Measurements from ENCODE around the gene ZNF469. TPM values are rescaled to one million over a fixed set of nuclear protein-coding genes. Genes with fewer than 3 reads are reported as not detected.

ZNF469 gene
- polyA plus RNA-seq, 3 donors: 0.02 to 0.16 (median 0.10) TPM

- Histone ChIP-seq H3K79me2 (ENCODE audit: insufficient read depth, low read length) (no peaks in the 10 kb centered on the region), H3K9ac (ENCODE audit: insufficient read depth, low read length, poor library complexity, severe bottlenecking) (no peak overlapping the region), H3K27me3 (ENCODE audit: control insufficient read depth in 2 of 2, insufficient read depth in 2 of 2, low read length in 2 of 2) (peaks cover 15 to 36% of the 10 kb centered on the region in 2 donors), H3K4me2 (replicated peaks; ENCODE audit: extremely low read depth, low read length, poor library complexity, severe bottlenecking) (no peak overlapping the region), H4K20me1 (ENCODE audit: insufficient read depth, low read length) (no peaks in the 10 kb centered on the region), H3K36me3 (replicated peaks in 1 of 2; ENCODE audit: control insufficient read depth in 1 of 2, insufficient read depth in 2 of 2, low read length in 2 of 2) (no peaks in the 10 kb centered on the region), H3K9me3 (replicated peaks in 1 of 2; ENCODE audit: control insufficient read depth in 1 of 2, insufficient read depth in 1 of 2, low read length in 2 of 2) (peaks cover 11% of the 10 kb centered on the region in 2 donors), H3K4me3 (replicated peaks in 1 of 3; ENCODE audit: low read depth in 2 of 3, low read length in 3 of 3) (no peak overlapping the region), H3K27ac (ENCODE audit: low read depth in 1 of 2, low read length in 2 of 2) (no peak overlapping the region), H2AFZ (ENCODE audit: insufficient read depth, low read depth, low read length, poor library complexity, severe bottlenecking) (no peak overlapping the region), H3K4me1 (ENCODE audit: control insufficient read depth in 1 of 2, insufficient read depth in 2 of 2, low read length in 2 of 2) (no peaks in the 10 kb centered on the region)
- H3K36me3 Mint-ChIP-seq: peaks cover 0 to 2% of the 10 kb centered on the region in 2 donors
- H3K4me3 Mint-ChIP-seq: no peak overlapping the region
- H3K27ac Mint-ChIP-seq: no peak overlapping the region
- H3K27me3 Mint-ChIP-seq (ENCODE audit: low read depth in 3 of 3): peaks cover 14 to 21% (median 17%) of the 10 kb centered on the region in 3 donors
- intact Hi-C loops (cut with micrococcal nuclease): no loop called here
- peaks cover 9% of the 10 kb centered on the region for H3K4me1 Mint-ChIP-seq
- WGBS (ENCODE audit: insufficient coverage): 91% methylated on average over 7 of the region's 7 CpGs
- DNase-seq: no peak
- TF ChIP-seq CTCF (IDR thresholded peaks at IDR 0.05): no peak
- peaks cover 0 to 14% (median 3%) of the 10 kb centered on the region in 7 donors for H3K9me3 Mint-ChIP-seq
Observed at GRCh38 chr16:88380099-88380498, 2.7 kb upstream of the ZNF469 start.

- H3K27me3 Mint-ChIP-seq (ENCODE audit: low read depth in 3 of 3): peaks cover 19 to 26% (median 22%) of the 10 kb centered on the region in 3 donors
- no peak overlapping the region for H3K4me3 Mint-ChIP-seq
- Histone ChIP-seq H3K27me3 (ENCODE audit: control insufficient read depth in 2 of 2, insufficient read depth in 2 of 2, low read length in 2 of 2) (peaks cover 15 to 41% of the 10 kb centered on the region in 2 donors), H3K9ac (ENCODE audit: insufficient read depth, low read length, poor library complexity, severe bottlenecking) (no peak overlapping the region), H3K4me2 (replicated peaks; ENCODE audit: extremely low read depth, low read length, poor library complexity, severe bottlenecking) (no peak overlapping the region), H3K27ac (ENCODE audit: low read depth in 1 of 2, low read length in 2 of 2) (no peak overlapping the region), H3K4me3 (replicated peaks in 1 of 3; ENCODE audit: low read depth in 2 of 3, low read length in 3 of 3) (no peak overlapping the region), H3K36me3 (replicated peaks in 1 of 2; ENCODE audit: control insufficient read depth in 1 of 2, insufficient read depth in 2 of 2, low read length in 2 of 2) (no peaks in the 10 kb centered on the region), H3K79me2 (ENCODE audit: insufficient read depth, low read length) (no peaks in the 10 kb centered on the region), H3K9me3 (replicated peaks in 1 of 2; ENCODE audit: control insufficient read depth in 1 of 2, insufficient read depth in 1 of 2, low read length in 2 of 2) (peaks cover 11% of the 10 kb centered on the region in 2 donors), H3K4me1 (ENCODE audit: control insufficient read depth in 1 of 2, insufficient read depth in 2 of 2, low read length in 2 of 2) (no peaks in the 10 kb centered on the region), H2AFZ (ENCODE audit: insufficient read depth, low read depth, low read length, poor library complexity, severe bottlenecking) (no peak overlapping the region), H4K20me1 (ENCODE audit: insufficient read depth, low read length) (no peaks in the 10 kb centered on the region)
- H3K27ac Mint-ChIP-seq: no peak overlapping the region
- H3K9me3 Mint-ChIP-seq: peaks cover 0 to 14% (median 3%) of the 10 kb centered on the region in 7 donors
- TF ChIP-seq CTCF (IDR thresholded peaks at IDR 0.05): no peak
- WGBS (ENCODE audit: insufficient coverage): 83% methylated on average over 7 of the region's 7 CpGs
- no peak for DNase-seq
- H3K4me1 Mint-ChIP-seq: peaks cover 9% of the 10 kb centered on the region
- peaks cover 0 to 2% of the 10 kb centered on the region in 2 donors for H3K36me3 Mint-ChIP-seq
- intact Hi-C loops (cut with micrococcal nuclease): no loop called here
Observed at GRCh38 chr16:88380619-88381018, 2.1 kb upstream of the ZNF469 start.

All from CD14-positive monocyte (primary cell).